Measurements from ENCODE around the gene BCLAF1. TPM values are rescaled to one million over a fixed set of nuclear protein-coding genes. Genes with fewer than 3 reads are reported as not detected.

Gene BCLAF1
- total and polyA plus RNA-seq, 9 of the 15 experiments (the other 6 are each of a cell fraction or from before 2014, with no cell fraction given), result 65.4 to 286 (median 165) TPM

- TF ChIP-seq, protein P1, sequence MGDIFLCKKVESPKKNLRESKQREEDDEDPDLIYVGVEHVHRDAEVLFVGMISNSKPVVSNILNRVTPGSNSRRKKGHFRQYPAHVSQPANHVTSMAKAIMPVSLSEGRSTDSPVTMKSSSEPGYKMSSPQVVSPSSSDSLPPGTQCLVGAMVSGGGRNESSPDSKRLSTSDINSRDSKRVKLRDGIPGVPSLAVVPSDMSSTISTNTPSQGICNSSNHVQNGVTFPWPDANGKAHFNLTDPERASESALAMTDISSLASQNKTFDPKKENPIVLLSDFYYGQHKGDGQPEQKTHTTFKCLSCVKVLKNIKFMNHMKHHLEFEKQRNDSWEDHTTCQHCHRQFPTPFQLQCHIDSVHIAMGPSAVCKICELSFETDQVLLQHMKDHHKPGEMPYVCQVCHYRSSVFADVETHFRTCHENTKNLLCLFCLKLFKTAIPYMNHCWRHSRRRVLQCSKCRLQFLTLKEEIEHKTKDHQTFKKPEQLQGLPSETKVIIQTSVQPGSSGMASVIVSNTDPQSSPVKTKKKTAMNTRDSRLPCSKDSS (IDR thresholded peaks at IDR 0.05; ENCODE audit: low read depth, partially characterized antibody), result no peak
- no peak for TF ChIP-seq TFAM (CRISPR knock-in tag; conservative IDR thresholded peaks at IDR 0.05)
- no peak for TF ChIP-seq MYNN (IDR thresholded peaks at IDR 0.05)
- no peak for TF ChIP-seq MYNN (CRISPR knock-in tag; IDR thresholded peaks at IDR 0.05)
- TF ChIP-seq, protein P2, sequence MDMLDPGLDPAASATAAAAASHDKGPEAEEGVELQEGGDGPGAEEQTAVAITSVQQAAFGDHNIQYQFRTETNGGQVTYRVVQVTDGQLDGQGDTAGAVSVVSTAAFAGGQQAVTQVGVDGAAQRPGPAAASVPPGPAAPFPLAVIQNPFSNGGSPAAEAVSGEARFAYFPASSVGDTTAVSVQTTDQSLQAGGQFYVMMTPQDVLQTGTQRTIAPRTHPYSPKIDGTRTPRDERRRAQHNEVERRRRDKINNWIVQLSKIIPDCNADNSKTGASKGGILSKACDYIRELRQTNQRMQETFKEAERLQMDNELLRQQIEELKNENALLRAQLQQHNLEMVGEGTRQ (CRISPR knock-in tag; IDR thresholded peaks at IDR 0.05), result no peak
- no peak for TF ChIP-seq TRIM28 (IDR thresholded peaks at IDR 0.05)
- TF ChIP-seq TCF15 (CRISPR knock-in tag; IDR thresholded peaks at IDR 0.05), result no peak
- TF ChIP-seq HMG20A (CRISPR knock-in tag; conservative IDR thresholded peaks at IDR 0.05), result no peak
- TF ChIP-seq RREB1 (CRISPR knock-in tag; IDR thresholded peaks at IDR 0.05), result no peak
- no peak for TF ChIP-seq ARID3A (IDR thresholded peaks at IDR 0.05; ENCODE audit: borderline replicate concordance, low read depth, low read length)
- TF ChIP-seq ZKSCAN3 (CRISPR knock-in tag; IDR thresholded peaks at IDR 0.05), result no peak
- TF ChIP-seq SRSF9 (IDR thresholded peaks at IDR 0.05; ENCODE audit: borderline replicate concordance, low read depth, low read length), result no peak
- peak in 1 of 2 experiments; percentile 23; a peak in 1 of 4 replicates for TF ChIP-seq SIN3A (IDR thresholded peaks at IDR 0.05; ENCODE audit: borderline replicate concordance in 2 of 2, control insufficient read depth in 1 of 2, low read depth in 2 of 2, low read length in 2 of 2)
- no peak for TF ChIP-seq ZNF707 (CRISPR knock-in tag; conservative IDR thresholded peaks at IDR 0.05)
- TF ChIP-seq TCF3 (CRISPR knock-in tag; IDR thresholded peaks at IDR 0.05), result peak; percentile 81
- TF ChIP-seq BCL6 (CRISPR knock-in tag; IDR thresholded peaks at IDR 0.05), result no peak
- TF ChIP-seq PML (IDR thresholded peaks at IDR 0.05; ENCODE audit: low read length), result peak; percentile 86
Observed at GRCh38 chr6:136236466-136237293, 53.0 kb downstream of the BCLAF1 start (continued).
